OCI-LY1 (cell line): ENCODE measurements around the gene AGAP9.
"Not testable (repeated sequence)": the region's sequence is repeated elsewhere in the genome, so short reads cannot be mapped to it uniquely, and the experiment has no call there.

ENCODE experiments used
- H2AFZ ChIP-seq: fragments of 200-600 bp; sonication (generic), shearing (Covaris generic); 2 replicates; pipeline ENCODE4 v1.6.0; 2014; ENCODE audit warnings: antibody characterized with exemption, mild to moderate bottlenecking, low read length
- H3F3A ChIP-seq: fragments of 200-600 bp; sonication (generic), shearing (Covaris generic); 2 replicates; pipeline ENCODE4 v1.6.0; 2014; ENCODE audit warnings: mild to moderate bottlenecking, antibody characterized with exemption, low read length, moderate library complexity; ENCODE audit not compliant: insufficient read depth
- H3K27ac ChIP-seq: fragments of 200-600 bp; sonication (generic); 2 replicates; pipeline ENCODE4 v1.5.1; 2014; ENCODE audit warnings: low read length, mixed run types, mild to moderate bottlenecking, low read depth; ENCODE audit not compliant: poor library complexity, severe bottlenecking
- H3K27me3 ChIP-seq: fragments of 200-600 bp; sonication (generic); 2 replicates; pipeline ENCODE4 v1.6.0; 2014; ENCODE audit warnings: antibody characterized with exemption, mild to moderate bottlenecking, low read length, moderate library complexity; ENCODE audit not compliant: insufficient read depth
- H3K36me3 ChIP-seq: fragments of 200-600 bp; sonication (generic); 2 replicates; pipeline ENCODE4 v1.6.1; 2014; ENCODE audit warnings: mild to moderate bottlenecking, antibody characterized with exemption, low read length, moderate library complexity, mixed read lengths; ENCODE audit not compliant: insufficient read depth
- H3K4me1 ChIP-seq: fragments of 200-600 bp; sonication (generic); 2 replicates; pipeline ENCODE4 v1.5.1; 2014; ENCODE audit warnings: mild to moderate bottlenecking, low read length, moderate library complexity; ENCODE audit not compliant: insufficient read depth, severe bottlenecking
- H3K4me2 ChIP-seq: fragments of 200-600 bp; sonication (generic), shearing (Covaris generic); 2 replicates; pipeline ENCODE4 v1.6.1; 2014; ENCODE audit warnings: low read length
- H3K4me3 ChIP-seq: fragments of 200-600 bp; sonication (generic); 2 replicates; pipeline ENCODE4 v1.5.1; 2014; ENCODE audit warnings: low read length, low read depth, mild to moderate bottlenecking, mixed read lengths; ENCODE audit not compliant: poor library complexity, severe bottlenecking
- H3K79me2 ChIP-seq: fragments of 200-600 bp; shearing (Covaris generic); 2 replicates; pipeline ENCODE4 v1.6.1; 2016; ENCODE audit warnings: mixed run types, low read length, mixed read lengths; ENCODE audit not compliant: insufficient read depth
- H3K9ac ChIP-seq: fragments of 200-600 bp; sonication (generic), shearing (Covaris generic); 2 replicates; pipeline ENCODE4 v1.6.1; 2014; ENCODE audit warnings: mild to moderate bottlenecking, low read length, mixed read lengths
- H3K9me2 ChIP-seq: fragments of 200-600 bp; sonication (generic), shearing (Covaris generic); 2 replicates; pipeline ENCODE4 v1.6.1; 2014; ENCODE audit warnings: low read depth, mild to moderate bottlenecking, low read length, mixed read lengths
- H3K9me3 ChIP-seq: fragments of 200-600 bp; shearing (Covaris generic); 2 replicates; pipeline ENCODE4 v1.6.1; 2014; ENCODE audit warnings: low read length, mixed read lengths
- H4K20me1 ChIP-seq: fragments of 200-600 bp; sonication (generic), shearing (Covaris generic); 2 replicates; pipeline ENCODE4 v1.6.0; 2016; ENCODE audit warnings: mild to moderate bottlenecking, low read length; ENCODE audit not compliant: insufficient read depth
- TF ChIP-seq, protein P1 (sequence below): fragments of 200-600 bp; sonication (generic), shearing (Covaris generic); IDR thresholded peaks from 2 replicates; pipeline ENCODE4 v1.5.1; 2017; ENCODE audit warnings: mild to moderate bottlenecking, antibody characterized with exemption, low read length, moderate library complexity, mixed read lengths

AGAP9 gene

DNA sequence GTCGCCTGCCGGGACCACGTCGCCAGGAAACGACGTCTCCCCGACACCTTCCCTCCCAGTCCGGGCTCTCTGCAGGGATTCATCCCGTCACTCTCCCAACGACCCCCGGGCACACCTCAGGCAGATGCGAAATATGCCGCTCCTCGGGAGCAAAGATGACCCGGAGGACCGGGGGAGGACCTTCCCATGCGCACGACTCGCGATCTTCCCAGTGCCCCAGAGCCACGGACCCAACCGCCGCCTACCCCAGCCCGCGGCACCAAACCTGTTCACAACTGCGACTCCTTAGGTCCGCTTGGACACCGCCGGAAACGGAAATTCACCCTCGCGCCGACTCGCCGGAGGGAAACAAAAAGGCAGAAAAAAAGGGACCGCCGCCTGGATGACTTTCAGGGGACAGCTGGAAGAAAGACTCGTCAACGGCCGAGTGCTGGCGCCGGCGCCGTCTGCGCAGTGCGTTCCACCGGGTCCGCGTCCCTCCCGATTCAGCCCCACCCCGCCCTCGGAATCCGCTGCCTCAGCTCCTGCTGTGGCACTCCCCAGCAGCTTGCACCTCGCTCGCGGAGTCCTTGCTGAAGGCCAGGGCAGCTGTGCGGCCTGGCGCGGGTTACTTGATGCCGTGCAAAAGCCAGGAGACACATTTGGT, 29.9 kb upstream of the AGAP9 start:
- peak overlapping the region; percentile 75 for H3K4me2 ChIP-seq
- H3F3A ChIP-seq, H3K27me3 ChIP-seq, H3K79me2 ChIP-seq, H3K36me3 ChIP-seq, H3K4me1 ChIP-seq, H2AFZ ChIP-seq, H3K9me3 ChIP-seq, H3K9me2 ChIP-seq, H4K20me1 ChIP-seq: not testable (repeated sequence)
- H3K27ac ChIP-seq = peak overlapping the region; percentile 61
- H3K4me3 ChIP-seq = peak overlapping the region; percentile 63
- peak overlapping the region; percentile 86 for H3K9ac ChIP-seq

- TF ChIP-seq, protein P1, sequence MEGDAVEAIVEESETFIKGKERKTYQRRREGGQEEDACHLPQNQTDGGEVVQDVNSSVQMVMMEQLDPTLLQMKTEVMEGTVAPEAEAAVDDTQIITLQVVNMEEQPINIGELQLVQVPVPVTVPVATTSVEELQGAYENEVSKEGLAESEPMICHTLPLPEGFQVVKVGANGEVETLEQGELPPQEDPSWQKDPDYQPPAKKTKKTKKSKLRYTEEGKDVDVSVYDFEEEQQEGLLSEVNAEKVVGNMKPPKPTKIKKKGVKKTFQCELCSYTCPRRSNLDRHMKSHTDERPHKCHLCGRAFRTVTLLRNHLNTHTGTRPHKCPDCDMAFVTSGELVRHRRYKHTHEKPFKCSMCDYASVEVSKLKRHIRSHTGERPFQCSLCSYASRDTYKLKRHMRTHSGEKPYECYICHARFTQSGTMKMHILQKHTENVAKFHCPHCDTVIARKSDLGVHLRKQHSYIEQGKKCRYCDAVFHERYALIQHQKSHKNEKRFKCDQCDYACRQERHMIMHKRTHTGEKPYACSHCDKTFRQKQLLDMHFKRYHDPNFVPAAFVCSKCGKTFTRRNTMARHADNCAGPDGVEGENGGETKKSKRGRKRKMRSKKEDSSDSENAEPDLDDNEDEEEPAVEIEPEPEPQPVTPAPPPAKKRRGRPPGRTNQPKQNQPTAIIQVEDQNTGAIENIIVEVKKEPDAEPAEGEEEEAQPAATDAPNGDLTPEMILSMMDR = 0 out of 2 replicates have a peak, but pooled peaks have one; percentile 13
- not testable (repeated sequence) for H3K27ac ChIP-seq
Measured at GRCh38 chr10:47552719-47553118, 29.3 kb upstream of the AGAP9 start.

DNA sequence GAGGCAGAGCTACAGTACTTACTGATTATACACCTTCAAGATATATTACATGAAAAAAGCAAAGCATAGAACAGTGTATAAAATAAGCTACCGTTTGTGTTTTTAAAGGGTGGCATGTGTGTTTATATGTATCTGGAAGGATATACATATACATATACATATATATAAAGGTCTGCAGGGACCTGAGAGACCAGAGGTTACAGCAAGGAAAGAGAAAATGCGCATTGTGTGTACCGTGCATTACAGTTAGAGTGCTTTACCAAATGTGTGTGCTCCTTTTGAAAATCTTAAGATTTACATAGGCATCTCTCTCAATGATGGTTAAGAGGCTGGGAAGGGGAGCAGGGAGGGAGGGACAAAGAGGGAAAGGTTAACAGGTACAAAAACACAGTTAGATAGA, 23.8 kb upstream of the AGAP9 start:
- H3K9ac ChIP-seq, H3K9me3 ChIP-seq, H3K27ac ChIP-seq: not testable (repeated sequence)

More at GRCh38 chr10:47552719-47553118, 29.3 kb upstream of the AGAP9 start:
- H3K36me3 ChIP-seq, H3K27me3 ChIP-seq, H3K9me2 ChIP-seq, H3K79me2 ChIP-seq, H3F3A ChIP-seq, H3K4me1 ChIP-seq, H2AFZ ChIP-seq, H4K20me1 ChIP-seq, H3K9me3 ChIP-seq: not testable (repeated sequence)
- Histone ChIP-seq H3K9ac (peak overlapping the region; percentile 86), H3K4me3 (peak overlapping the region; percentile 63), H3K4me2 (peak overlapping the region; percentile 75)

GRCh38 chr10:47536430-47536829, 13.0 kb upstream of the AGAP9 start:
- not testable (repeated sequence) for H3K36me3 ChIP-seq, H3K4me2 ChIP-seq, H2AFZ ChIP-seq, H3K27ac ChIP-seq, H4K20me1 ChIP-seq, H3K79me2 ChIP-seq, H3K9me2 ChIP-seq, H3K9me3 ChIP-seq, H3K9ac ChIP-seq, H3K4me1 ChIP-seq, H3K27me3 ChIP-seq, H3K4me3 ChIP-seq, H3F3A ChIP-seq

More for the DNA sequence above, 23.8 kb upstream of the AGAP9 start:
- H3K9me2 ChIP-seq, H3F3A ChIP-seq, H4K20me1 ChIP-seq, H2AFZ ChIP-seq, H3K4me1 ChIP-seq, H3K36me3 ChIP-seq, H3K4me3 ChIP-seq, H3K27me3 ChIP-seq, H3K4me2 ChIP-seq, H3K79me2 ChIP-seq: not testable (repeated sequence)

- not testable (repeated sequence) for H4K20me1 ChIP-seq
Measured at GRCh38 chr10:47502313-47502712, 21.1 kb downstream of the AGAP9 start.

DNA sequence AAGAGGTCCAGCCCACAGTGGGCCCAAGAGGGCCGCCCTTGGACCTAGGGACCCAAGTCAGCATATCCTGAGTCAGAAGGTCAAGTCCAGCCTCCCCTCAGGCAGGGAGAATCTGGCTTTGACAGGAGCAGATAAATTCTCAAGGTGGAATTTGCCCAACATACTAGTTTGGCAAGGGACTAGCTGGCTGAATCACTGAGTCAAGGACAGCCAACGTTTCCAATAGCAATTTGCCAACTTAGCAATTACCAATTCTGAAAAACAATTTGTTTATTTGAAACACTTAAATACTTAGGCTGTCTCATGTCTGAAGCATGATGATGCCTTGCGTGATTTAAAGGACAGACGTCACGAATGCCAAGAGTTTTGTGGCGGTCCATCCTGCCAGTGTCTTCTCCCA, 29.2 kb downstream of the AGAP9 start:
- not testable (repeated sequence) for H3K27ac ChIP-seq, H3F3A ChIP-seq, H3K4me2 ChIP-seq

More at GRCh38 chr10:47502313-47502712, 21.1 kb downstream of the AGAP9 start:
- not testable (repeated sequence) for H3K9me3 ChIP-seq, H3K9me2 ChIP-seq, H3K79me2 ChIP-seq, H3K9ac ChIP-seq, H3K4me2 ChIP-seq, H3K27me3 ChIP-seq, H3F3A ChIP-seq, H2AFZ ChIP-seq, H3K27ac ChIP-seq, H3K4me1 ChIP-seq, H3K4me3 ChIP-seq, H3K36me3 ChIP-seq

DNA sequence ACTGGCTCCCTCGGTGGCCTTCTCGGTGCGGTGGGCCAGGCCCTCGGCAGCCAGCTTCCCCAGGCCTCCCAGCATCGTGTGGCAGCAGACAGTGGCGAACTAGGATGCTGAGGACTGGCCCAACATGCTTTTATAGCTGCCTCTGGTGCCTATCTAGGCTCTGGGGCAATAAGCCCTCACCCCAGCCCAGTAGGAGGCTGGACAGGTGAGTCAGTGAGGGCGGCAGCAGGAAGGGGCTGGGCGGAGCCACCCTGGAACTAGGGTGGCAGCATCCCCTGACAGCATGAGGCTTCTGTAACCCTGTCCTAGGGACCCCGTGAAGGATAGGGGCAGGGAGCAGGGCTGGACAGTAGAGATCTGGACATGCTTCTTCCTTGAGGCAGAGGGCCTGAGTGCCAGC, 31.8 kb downstream of the AGAP9 start, which contains the start of gene FAM25G:
Gene FAM25G, minus strand, starts transcription at position 101 of the 400 bp plus-strand sequence. Its CDS starts 26 bp downstream, at position 75.
- H4K20me1 ChIP-seq, H3K4me3 ChIP-seq, H3K4me2 ChIP-seq, H3K9ac ChIP-seq, H3K27ac ChIP-seq, H3K9me2 ChIP-seq, H3K9me3 ChIP-seq, H3K27me3 ChIP-seq, H3K36me3 ChIP-seq, H3K4me1 ChIP-seq, H2AFZ ChIP-seq, H3K79me2 ChIP-seq, H3F3A ChIP-seq: not testable (repeated sequence)

More for the DNA sequence above, 29.2 kb downstream of the AGAP9 start:
- not testable (repeated sequence) for H3K9ac ChIP-seq, H4K20me1 ChIP-seq, H3K9me2 ChIP-seq, H3K27me3 ChIP-seq, H2AFZ ChIP-seq, H3K4me3 ChIP-seq, H3K9me3 ChIP-seq, H3K36me3 ChIP-seq, H3K79me2 ChIP-seq, H3K4me1 ChIP-seq
